Measurements from ENCODE around the gene BUD13. TPM values are rescaled to one million over a fixed set of nuclear protein-coding genes. Genes with fewer than 3 reads are reported as not detected.
A peak's percentile ranks its signal among the peaks of the same experiment; 100 is the strongest.

The BUD13 gene
- total RNA-seq, 1 experiment from 2014 or later = 22.9 TPM

DNA sequence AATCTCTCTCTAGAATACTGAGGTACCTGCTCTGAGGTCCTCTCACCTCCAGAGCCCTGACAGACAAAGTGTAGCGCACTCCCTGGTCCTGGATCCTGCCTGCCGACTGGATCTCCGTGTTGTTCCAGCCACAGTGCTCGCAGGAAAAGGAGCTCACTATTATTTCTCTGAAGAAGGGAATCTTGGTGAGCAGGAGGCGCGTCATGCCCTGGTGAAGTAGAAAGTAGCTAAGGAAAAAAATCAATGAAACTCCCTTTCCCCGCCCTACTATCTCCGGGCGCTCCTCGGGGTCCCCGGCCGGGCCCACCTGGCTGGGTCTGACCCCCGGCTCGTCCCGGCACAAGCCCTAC lies 14.6 kb upstream of the BUD13 start:
- Histone ChIP-seq H3K4me1 (ENCODE audit: control insufficient read depth in 1 of 2, insufficient read depth in 2 of 2, low read length in 2 of 2) (peaks cover 12 to 23% of the 10 kb centered on the region in 2 experiments), H3K27me3 (ENCODE audit: insufficient read depth, low read length) (no peaks in the 10 kb centered on the region), H3K4me2 (ENCODE audit: low read length) (peak overlapping the region; percentile 94), H3K9me2 (ENCODE audit: insufficient read depth) (no peaks in the 10 kb centered on the region), H3K27ac (ENCODE audit: low read depth, low read length) (peak overlapping the region; percentile 43; the same call in 1 of the 2 replicates), H3K4me3 (replicated peaks in 1 of 2; ENCODE audit: low read depth in 1 of 2, low read length in 2 of 2) (peak overlapping the region; percentile 93 to 94), H3K36me3 (ENCODE audit: control insufficient read depth in 1 of 2, insufficient read depth in 2 of 2, low read length in 2 of 2) (peaks cover 35 to 38% of the 10 kb centered on the region in 2 experiments; a peak in 3 of 4 replicates), H2AFZ (ENCODE audit: low read depth, low read length, poor library complexity, severe bottlenecking) (no peak overlapping the region), H3K9ac (ENCODE audit: low read length) (peak overlapping the region; percentile 94), H3K9me3 (ENCODE audit: control insufficient read depth in 1 of 2, insufficient read depth in 1 of 2, low read depth in 1 of 2, low read length in 2 of 2) (no peaks in the 10 kb centered on the region), H3K79me2 (ENCODE audit: insufficient read depth, low read length) (peaks cover 19% of the 10 kb centered on the region), H4K20me1 (ENCODE audit: insufficient read depth) (no peaks in the 10 kb centered on the region)
- DNase-seq (ENCODE audit: low read depth, low spot score) = no peak
- intact Hi-C loops (cut with micrococcal nuclease) = loop anchor here (1.0 kb wide), 1 partner anchor 319 kb away; no protein-coding TSS in a partner anchor
- TF ChIP-seq ZNF274 (IDR thresholded peaks at IDR 0.05; ENCODE audit: low read depth, low read length) (no peak), ELF1 (IDR thresholded peaks at IDR 0.05; ENCODE audit: borderline replicate concordance, low read depth) (no peak), SIN3A (IDR thresholded peaks at IDR 0.05; ENCODE audit: low read depth) (no peak), YY1 (IDR thresholded peaks at IDR 0.05; ENCODE audit: extremely low read depth, insufficient replicate concordance, low read depth, low read length) (no peak), SP1 (IDR thresholded peaks at IDR 0.05; ENCODE audit: low read depth) (no peak), CBX3 (IDR thresholded peaks at IDR 0.05; ENCODE audit: low read depth) (no peak), TCF7L2 (IDR thresholded peaks at IDR 0.05; ENCODE audit: borderline replicate concordance, extremely low read depth, insufficient read depth, insufficient read length) (no peak), FOSL1 (IDR thresholded peaks at IDR 0.05; ENCODE audit: low read depth) (no peak), CEBPB (IDR thresholded peaks at IDR 0.05; ENCODE audit: low read depth) (no peak), EZH2phosphoT487 (IDR thresholded peaks at IDR 0.05; ENCODE audit: borderline replicate concordance) (no peak), POLR2A (IDR thresholded peaks at IDR 0.05; ENCODE audit: borderline replicate concordance, extremely low read depth, insufficient read depth, insufficient read length) (no peak), RAD21 (IDR thresholded peaks at IDR 0.05; ENCODE audit: low read depth) (no peak), REST (IDR thresholded peaks at IDR 0.05; ENCODE audit: low read depth) (no peak), MAX (IDR thresholded peaks at IDR 0.05) (no peak), SRF (IDR thresholded peaks at IDR 0.05; ENCODE audit: low read depth) (no peak)
- TF ChIP-seq, protein P1, sequence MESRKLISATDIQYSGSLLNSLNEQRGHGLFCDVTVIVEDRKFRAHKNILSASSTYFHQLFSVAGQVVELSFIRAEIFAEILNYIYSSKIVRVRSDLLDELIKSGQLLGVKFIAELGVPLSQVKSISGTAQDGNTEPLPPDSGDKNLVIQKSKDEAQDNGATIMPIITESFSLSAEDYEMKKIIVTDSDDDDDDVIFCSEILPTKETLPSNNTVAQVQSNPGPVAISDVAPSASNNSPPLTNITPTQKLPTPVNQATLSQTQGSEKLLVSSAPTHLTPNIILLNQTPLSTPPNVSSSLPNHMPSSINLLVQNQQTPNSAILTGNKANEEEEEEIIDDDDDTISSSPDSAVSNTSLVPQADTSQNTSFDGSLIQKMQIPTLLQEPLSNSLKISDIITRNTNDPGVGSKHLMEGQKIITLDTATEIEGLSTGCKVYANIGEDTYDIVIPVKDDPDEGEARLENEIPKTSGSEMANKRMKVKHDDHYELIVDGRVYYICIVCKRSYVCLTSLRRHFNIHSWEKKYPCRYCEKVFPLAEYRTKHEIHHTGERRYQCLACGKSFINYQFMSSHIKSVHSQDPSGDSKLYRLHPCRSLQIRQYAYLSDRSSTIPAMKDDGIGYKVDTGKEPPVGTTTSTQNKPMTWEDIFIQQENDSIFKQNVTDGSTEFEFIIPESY (IDR thresholded peaks at IDR 0.05; ENCODE audit: extremely low read depth, insufficient replicate concordance, low read length) = no peak
- TF ChIP-seq, protein P2, sequence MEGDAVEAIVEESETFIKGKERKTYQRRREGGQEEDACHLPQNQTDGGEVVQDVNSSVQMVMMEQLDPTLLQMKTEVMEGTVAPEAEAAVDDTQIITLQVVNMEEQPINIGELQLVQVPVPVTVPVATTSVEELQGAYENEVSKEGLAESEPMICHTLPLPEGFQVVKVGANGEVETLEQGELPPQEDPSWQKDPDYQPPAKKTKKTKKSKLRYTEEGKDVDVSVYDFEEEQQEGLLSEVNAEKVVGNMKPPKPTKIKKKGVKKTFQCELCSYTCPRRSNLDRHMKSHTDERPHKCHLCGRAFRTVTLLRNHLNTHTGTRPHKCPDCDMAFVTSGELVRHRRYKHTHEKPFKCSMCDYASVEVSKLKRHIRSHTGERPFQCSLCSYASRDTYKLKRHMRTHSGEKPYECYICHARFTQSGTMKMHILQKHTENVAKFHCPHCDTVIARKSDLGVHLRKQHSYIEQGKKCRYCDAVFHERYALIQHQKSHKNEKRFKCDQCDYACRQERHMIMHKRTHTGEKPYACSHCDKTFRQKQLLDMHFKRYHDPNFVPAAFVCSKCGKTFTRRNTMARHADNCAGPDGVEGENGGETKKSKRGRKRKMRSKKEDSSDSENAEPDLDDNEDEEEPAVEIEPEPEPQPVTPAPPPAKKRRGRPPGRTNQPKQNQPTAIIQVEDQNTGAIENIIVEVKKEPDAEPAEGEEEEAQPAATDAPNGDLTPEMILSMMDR (IDR thresholded peaks at IDR 0.05 in 2 of 3, conservative IDR thresholded peaks at IDR 0.05 in 1 of 3; ENCODE audit: borderline replicate concordance in 1 of 3, insufficient read depth in 1 of 3, low read depth in 2 of 3, low read length in 2 of 3) = no peak
- TF ChIP-seq, protein P3, sequence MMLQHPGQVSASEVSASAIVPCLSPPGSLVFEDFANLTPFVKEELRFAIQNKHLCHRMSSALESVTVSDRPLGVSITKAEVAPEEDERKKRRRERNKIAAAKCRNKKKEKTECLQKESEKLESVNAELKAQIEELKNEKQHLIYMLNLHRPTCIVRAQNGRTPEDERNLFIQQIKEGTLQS (IDR thresholded peaks at IDR 0.05) = no peak
- ChIA-PET CTCF (interaction anchor here (0.6 to 1.8 kb wide), 7 partner anchors 10 to 318 kb away, joined by 3 to 9 read pairs (median 3); no protein-coding TSS in a partner anchor), RAD21 (ENCODE audit: low non-redundant PET in 1 of 2, low total read pairs in 2 of 2, uncharacterized antibody in 2 of 2, unreplicated experiment in 2 of 2) (interaction anchor here in 1 of 2 experiments (0.6 kb wide), 1 partner anchor 12 kb away, joined by 4 read pairs; no protein-coding TSS in a partner anchor), POLR2A (interaction anchor here (1.3 kb wide), 1 partner anchor 18 kb away, joined by 3 read pairs; no protein-coding TSS in a partner anchor)
- BruUV-seq (replicated peaks) = no TSS peak
- ATAC-seq = no peak

All from HCT116 (cell line).